ENCODE measurements around the gene CLK2.
"Not testable (repeated sequence)": the region's sequence is repeated elsewhere in the genome, so short reads cannot be mapped to it uniquely, and the experiment has no call there.

The CLK2 gene

DNA sequence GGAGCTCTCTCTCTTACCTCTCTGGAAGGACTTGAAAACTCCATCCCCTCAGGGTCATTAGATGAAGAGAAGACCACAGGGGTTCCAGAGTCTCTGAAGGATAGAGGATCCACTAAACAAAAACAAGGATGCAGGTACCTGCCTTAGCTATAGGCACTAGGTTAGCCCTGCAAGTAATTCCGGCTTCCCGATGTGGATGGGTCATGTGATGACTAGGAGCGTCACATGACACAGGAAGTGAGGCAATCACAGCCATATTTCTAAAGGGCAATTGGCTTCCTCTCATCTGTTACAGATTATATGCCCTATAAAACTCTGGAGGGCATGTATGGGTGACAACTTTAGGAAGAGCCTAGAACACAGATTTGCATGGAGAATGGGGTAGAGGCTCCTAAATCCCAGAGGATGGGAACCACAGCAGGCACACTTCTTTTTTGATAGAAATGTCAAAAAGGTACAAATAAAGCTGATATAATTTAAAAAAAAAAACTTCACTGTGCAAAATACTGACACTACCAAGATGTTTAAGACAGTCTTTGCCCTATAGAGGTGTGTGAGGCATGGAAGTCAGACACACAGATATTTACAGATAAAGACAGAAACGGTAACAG lies 32.1 kb downstream of the CLK2 start:
- DNase-seq = peak; percentile 46 to 48

DNA sequence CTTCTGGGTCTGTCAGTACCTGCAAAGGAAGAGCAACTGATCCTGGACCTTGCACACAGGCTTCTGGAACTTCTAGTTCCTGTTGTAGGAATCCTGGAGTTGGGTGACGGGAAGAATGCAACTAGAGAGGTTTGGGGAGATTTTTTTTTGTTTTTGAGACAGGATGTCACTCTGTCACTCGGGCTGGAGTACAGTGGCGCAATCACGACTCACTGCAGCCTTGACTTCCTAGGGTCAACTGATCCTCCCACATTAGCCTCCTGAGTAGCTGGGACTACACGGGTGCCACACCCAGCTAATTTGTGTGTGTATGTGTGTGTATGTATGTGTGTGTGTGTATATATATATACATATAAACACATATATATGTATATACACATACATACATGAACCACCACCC lies 36.9 kb downstream of the CLK2 start:
- DNase-seq = no peak

DNA sequence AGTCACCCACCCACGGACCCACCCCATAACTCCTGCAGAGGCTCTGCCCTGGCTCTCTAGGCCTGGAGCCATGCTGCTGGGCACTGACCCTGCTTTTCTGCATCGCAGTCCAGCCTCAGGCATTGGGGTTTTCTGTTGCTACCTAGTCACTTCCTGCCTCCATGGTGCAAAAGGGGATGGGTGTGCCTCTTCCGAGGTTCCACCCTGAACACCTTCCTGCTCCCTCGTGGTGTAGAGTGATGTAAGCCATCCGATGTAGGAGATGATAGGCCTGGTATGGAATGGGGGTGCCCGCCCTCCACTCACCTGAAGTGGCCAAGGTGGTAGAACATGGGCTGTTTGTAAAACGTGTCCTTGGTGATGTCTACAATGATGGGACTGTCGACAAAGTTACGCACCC lies 37.9 kb downstream of the CLK2 start:
- not testable (repeated sequence) for DNase-seq

DNA sequence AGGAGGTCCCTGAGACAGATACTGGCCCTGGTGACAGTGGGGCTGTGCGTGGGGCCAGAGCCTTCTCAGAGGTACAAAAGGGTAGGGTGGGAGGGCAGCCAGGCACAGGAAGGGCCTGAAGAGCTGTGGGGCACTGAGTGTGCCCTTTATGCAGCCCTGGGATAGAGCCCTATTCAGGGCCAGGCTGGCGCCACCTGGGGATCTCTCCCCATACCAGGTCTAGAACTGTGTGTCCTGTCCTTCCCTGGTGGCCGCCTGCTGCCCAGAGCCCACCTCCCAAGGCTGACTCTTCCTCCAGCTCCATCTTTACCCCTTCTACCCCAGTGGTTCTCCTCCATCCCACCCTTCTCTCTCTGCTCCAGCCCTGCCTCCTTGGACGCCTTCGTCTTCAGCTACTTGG lies 39.8 kb downstream of the CLK2 start:
- DNase-seq = not testable (repeated sequence)

DNA sequence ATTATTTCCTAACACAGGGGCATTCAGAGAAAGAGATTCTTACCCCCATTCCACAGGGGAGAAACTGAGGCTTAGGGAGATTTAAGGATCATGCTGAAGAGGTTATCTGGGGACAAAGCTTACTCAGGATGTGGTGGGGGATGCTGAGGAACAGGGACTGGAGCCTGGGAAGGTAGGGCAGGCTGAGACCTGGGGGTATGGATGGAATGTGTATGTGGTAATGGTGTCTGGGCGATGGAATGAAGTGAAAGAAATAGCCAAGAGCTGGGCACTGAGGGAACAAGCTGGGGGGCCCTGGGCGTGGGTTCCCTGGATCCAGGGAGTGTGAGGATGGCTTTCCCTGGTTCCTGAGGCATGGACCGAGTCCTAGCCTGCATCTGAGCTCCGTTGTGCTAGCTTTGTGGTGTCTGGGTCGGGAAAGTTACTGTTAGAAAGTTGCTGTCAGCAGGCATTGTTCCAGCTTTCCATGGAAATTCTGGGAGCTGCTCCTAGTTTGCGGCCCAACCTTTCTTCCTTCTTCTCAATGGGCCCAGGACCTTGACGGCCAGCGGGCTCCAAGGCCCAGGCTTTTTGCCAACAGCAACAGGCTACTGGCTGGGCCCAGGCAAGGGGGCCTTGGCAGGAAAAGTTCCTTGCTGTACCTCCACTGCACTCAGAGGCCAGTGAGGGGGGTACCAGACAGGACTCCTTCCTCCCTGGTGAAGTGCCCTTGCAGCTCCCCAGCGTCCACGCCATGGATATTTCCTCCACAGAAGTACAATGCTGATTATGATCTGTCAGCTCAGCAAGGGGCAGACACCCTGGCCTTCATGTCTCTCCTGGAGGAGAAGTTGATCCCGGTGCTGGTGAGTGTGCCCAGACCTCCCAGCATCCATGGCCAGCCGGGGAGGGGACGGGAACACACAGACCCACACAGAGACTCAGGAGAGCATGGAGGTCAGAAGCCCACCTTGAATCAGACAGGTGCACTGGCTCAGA lies 41.0 kb downstream of the CLK2 start:
- not testable (repeated sequence) for DNase-seq

DNA sequence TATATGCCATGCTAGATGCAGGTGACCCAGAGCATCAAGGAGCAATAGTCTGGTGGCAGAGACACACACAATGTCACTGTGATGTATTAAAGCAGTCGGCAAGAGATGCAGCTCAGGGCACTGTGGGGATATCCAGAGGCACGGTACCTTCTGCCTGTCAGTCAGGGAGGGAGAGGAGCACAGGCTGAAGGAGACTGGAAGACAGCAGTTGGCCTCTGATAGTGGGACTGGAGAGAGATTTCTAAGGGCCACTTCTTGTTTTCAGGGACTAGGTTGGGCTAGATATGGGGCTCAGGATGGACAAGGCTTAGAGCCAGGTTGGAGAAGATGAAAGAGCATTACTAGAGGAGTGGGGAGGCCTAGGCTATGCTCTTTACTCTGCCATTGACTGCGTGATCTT lies 42.0 kb downstream of the CLK2 start:
- DNase-seq = not testable (repeated sequence)

DNA sequence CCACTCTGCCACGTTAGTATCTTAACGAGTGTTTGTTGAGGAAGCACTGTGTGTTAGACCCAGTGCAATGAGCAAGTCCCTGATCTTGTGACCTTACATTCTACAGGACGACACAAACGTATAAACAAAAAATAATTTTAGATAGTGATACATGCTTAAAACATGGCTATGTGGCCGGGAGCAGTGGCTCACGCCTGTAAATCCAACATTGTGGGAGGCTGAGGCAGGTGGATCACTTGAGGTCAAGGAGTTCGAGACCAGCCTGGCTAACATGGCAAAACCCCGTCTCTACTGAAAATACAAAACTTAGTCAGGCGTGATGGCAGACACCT lies 45.2 kb downstream of the CLK2 start:
- no peak for DNase-seq

DNA sequence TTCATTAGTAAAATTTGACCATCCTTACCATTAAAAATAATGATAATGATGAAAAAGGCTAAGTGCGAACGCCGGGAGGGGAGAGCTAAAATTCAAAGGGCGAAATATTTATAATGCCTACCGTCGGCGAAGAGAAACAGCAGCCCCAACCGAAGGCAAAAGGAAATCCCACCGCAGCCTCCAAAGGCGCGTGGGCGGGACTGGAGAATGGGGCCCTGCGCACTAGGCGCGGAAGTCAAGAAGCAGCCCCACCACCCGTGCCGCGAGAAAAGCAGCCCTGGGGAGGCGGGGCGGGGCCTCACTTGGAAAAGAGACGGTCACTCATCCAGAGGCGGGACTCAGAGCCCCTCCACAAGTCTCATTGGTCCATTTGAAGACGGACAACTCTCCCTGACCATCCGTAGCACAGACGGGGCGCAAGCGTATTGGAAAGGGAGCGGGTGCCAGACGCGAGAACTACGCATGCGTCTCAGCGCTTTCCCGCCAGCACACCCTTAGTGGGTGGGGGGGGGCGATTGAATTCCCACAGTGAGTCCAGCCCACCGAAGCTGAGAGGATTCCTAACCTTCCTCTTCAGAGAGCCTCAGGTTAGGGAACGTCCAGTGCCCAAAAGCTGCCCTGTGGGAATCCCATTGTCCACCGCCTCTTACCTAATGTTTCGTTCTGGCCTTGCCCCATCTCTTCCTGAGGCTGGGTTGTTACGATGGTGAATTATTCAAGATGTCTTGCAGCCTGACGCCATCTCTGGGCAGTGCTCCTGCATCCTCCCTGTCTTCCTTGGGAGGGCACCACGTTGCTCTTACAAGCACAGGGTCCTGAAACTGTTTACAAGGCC lies 45.8 kb downstream of the CLK2 start:
- peak; percentile 84 to 91 for DNase-seq

DNA sequence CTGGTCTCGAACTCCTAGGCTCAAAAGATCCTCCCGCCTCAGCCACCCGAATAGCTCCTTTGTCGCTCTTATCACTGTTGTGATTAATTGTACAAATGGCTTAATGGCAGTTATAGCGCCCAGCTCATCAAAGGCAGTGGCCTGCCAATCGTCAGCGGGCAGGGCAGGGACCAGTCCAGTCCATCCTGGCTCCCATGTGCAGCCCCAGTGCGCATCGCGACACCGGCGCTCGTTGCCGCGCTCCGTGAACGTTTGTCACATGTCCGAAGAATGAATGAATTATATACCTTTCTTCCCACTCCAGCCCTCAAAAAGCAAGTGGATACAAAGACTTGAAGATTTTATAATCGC lies 46.4 kb downstream of the CLK2 start:
- DNase-seq = no peak

DNA sequence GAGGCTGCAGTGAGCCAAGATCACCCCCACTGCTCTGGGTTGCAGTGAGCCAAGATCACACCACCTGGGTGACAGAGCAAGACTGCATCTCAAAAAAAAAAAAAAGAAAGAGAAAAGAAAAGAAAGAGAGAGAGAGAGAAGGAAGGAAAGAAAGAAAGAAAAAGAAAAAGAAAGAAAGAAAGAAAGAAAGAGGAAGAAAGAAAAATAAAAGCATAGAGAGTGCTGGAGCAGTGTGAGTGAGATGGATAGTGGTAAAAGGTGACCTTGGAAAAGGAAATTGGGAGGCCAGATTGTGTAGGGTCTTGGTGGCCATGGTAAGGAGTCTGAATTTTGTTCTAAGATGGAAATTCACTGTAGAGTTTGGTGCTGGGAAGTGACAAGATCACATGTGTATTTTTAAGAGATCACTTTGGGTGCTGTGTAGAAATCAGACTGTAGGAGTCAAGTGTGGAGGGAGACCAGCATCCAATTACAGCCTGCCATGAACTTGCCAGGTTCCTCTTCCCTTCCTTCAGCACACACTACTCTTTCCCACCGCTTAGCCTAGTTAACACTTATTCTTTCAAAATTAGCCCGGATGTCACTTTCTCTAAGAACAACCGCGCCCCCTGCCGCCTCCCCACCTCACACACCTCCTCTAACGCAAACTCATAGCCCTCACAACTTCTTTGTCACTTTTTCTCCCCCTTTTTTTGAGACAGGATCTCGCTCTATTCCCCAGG lies 47.0 kb downstream of the CLK2 start:
- no peak for DNase-seq

DNA sequence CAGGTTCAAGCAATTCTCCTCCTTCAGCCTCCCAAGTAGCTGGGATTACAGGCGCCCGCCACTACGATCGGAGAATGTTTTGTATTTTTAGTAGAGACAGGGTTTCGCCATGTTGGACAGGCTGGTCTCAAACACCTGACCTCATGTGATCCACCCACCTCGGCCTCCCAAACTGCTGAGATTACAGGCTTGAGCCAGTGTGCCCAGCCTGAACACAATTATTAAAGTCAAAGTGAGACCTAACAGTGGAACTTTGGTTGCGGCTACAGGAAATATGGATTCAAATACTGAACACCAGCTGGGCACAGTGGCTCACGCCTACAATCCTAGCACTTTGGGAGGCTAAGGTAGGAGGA lies 47.9 kb downstream of the CLK2 start:
- not testable (repeated sequence) for DNase-seq

DNA sequence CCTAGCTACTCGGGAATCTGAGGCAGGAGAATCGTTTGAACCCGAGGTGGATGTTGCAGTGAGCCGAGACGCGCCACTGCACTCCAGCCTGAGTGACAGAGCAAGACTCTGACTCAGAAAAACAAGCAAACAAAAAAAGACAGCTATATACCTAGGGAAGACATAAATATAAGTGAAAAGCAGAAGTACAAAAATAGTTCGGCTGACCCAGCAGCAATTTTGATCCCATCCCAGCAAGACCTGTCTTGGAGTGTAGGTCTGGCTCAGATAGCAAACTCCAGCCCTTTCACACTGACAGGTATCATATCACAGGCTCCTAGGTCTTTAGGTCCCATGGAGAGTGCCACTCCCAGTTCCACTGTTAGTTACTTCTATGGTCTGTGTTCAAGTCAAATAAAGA lies 50.3 kb downstream of the CLK2 start:
- DNase-seq = no peak

DNA sequence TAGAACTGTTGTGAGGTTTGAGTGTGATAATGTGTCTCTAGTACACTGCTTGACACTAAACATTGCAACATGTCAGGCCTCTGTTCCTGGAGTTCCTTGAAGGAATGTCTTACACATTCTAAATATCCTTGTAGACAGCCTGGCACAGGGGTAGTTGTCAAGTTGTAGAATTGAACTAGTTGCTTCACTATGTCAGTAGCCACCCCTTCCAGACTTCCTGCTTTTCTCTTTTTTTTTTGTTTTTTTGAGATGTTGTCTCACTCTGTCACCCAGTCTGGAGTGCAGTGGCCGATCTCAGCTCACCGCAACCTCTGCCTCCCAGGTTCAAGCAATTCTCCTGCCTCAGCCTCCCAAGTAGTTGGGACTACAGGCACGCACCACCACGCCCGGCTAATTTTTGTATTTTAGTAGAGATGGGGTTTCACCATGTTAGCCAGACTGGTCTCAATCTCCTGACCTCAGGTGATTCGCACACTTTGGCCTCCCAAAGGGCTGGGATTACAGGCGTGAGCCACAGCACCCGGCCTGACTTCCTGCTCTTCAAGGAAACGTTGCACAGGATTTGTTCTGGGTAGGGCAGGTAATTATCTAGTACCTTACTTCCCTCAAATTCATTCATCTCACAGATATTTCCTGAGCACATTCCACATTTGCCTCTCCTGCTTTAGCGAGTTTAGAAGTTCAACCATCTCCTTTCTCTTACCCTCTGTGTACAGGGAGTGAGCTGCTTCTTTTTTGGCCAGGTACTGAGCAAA lies 52.9 kb downstream of the CLK2 start:
- DNase-seq = not testable (repeated sequence)

DNA sequence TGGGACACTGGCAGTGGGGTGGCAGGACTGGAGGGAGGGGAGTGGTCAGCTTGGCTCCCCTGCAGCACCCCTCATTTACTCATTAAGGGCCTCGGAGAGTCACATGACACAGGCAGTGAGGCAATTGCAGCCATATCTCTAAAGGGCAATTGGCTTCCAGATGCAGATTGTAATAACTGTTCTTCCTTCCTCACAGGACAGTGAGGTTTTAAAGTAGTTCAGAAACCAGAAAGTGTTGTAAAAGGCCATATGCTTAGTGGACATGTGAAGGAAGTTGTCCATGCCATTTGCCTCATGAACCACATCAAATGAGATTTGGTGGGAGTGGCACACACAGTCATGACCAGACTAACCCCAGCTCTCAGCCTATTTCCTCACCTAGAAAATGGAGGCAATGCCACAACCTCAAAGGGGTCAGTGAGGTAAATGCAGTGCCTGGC lies 53.7 kb downstream of the CLK2 start:
- peak in 1 of 2 experiments; percentile 6 for DNase-seq

DNA sequence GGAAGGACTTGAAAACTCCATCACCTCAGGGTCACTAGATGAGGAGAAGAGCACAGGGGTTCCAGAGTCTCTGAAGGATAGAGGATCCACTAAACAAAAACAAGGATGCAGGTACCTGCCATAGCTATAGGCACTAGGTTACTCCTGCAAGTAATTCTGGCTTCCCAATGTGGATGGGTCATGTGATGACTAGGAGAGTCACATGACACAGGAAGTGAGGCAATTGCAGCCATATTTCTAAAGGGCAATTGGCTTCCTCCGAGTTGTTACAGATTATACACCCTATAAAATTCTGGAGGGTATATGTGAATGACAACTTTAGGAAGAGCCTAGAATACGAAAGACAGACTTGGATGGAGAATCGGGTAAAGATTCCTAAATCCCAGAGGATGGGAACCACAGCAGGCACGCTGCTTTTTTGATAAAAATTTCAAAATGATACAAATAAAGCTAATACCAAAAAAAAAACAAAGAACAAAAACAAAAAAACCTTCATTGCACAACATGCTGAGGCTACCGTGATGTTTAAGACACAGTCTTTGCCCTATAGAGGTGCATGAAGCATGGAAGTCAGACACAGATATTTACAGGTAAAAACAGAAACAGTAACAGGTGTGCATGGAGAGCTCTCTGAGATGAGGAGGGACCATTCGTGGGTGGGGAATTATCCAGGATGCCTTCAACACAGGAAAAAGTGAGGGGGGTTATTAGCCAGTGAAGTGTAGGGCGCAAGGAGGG lies 54.3 kb downstream of the CLK2 start:
- peak; percentile 12 to 88 for DNase-seq

DNA sequence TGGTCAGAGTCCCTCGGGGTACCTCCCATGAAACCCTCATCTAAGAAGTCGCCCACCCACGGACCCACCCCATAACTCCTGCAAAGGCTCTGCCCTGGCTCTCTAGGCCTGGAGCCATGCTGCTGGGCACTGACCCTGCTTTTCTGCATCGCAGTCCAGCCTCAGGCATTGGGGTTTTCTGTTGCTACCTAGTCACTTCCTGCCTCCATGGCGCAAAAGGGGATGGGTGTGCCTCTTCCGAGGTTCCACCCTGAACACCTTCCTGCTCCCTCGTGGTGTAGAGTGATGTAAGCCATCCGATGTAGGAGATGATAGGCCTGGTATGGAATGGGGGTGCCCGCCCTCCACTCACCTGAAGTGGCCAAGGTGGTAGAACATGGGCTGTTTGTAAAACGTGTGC lies 58.6 kb downstream of the CLK2 start:
- not testable (repeated sequence) for DNase-seq
